Activated B cell treated with CpG ODN at 0.5 μM for 24 hours (primary cell): ENCODE results near the gene STIM1. TPM values are rescaled to one million over a fixed set of nuclear protein-coding genes. Genes with fewer than 3 reads are reported as not detected.
A peak's percentile ranks its signal among the peaks of the same experiment; 100 is the strongest.
"Not testable (repeated sequence)": the region's sequence is repeated elsewhere in the genome, so short reads cannot be mapped to it uniquely, and the experiment has no call there.

Source experiments
- ATAC-seq: fragments of 200-7000 bp; cut with Tn5 transposase; one replicate; pipeline ENCODE4 v1.10.0; 2021; ENCODE audit warnings: low read depth, mild to moderate bottlenecking, moderate library complexity
- CTCF ChIA-PET: fragments of 350-600 bp; sonication (Branson Sonifier 250); formaldehyde crosslinking; loops from one replicate; lab custom pipeline; 2021; ENCODE audit warnings: antibody characterized with exemption; lab: Charles Lee
- POLR2A ChIA-PET: fragments of 350-600 bp; sonication (Branson Sonifier 250); formaldehyde crosslinking; loops from one replicate; lab custom pipeline; 2021; ENCODE audit warnings: antibody characterized with exemption; lab: Charles Lee
- DNase-seq: peaks from one replicate; pipeline ENCODE4 v3.0.0; 2022
- H3K27ac Mint-ChIP-seq: one replicate; pipeline ENCODE4 v1.8.0; 2020; ENCODE audit warnings: mixed read lengths
- H3K27me3 Mint-ChIP-seq: one replicate; pipeline ENCODE4 v1.8.0; 2021; ENCODE audit warnings: mixed read lengths
- H3K36me3 Mint-ChIP-seq: one replicate; pipeline ENCODE4 v1.8.0; 2021; ENCODE audit warnings: low read depth, mixed read lengths
- H3K4me1 Mint-ChIP-seq: one replicate; pipeline ENCODE4 v1.8.0; 2021; ENCODE audit warnings: mixed read lengths
- H3K4me3 Mint-ChIP-seq: one replicate; pipeline ENCODE4 v1.8.0; 2020; ENCODE audit warnings: mild to moderate bottlenecking, mixed read lengths
- H3K9me3 Mint-ChIP-seq: one replicate; pipeline ENCODE4 v1.8.0; 2020; ENCODE audit warnings: mixed read lengths
- CTCF ChIP-seq: fragments of 200-600 bp; IDR thresholded peaks from one replicate; pipeline ENCODE4 v1.8.0; 2022; ENCODE audit warnings: antibody characterized with exemption, mild to moderate bottlenecking
- intact Hi-C: fragments of 100-400 bp; cut with micrococcal nuclease; formaldehyde crosslinking; loops from one replicate; pipeline ENCODE4 v1.15.1; 2024
- total RNA-seq: library from RNA; stranded (reverse); gene quantifications from 2 replicates; pipeline ENCODE4 v1.2.3, GENCODE V29; 2022

Gene STIM1
- total RNA-seq, 1 donor from 2014 or later, result 38.4 TPM

GRCh38 chr11:3859373-3859881, 4.0 kb downstream of the STIM1 start:
- DNase-seq (no peak), ATAC-seq (no peak)
- Mint-ChIP-seq H3K4me3 (peak overlapping the region; percentile 44), H3K27me3 (no peaks in the 10 kb centered on the region), H3K27ac (no peak overlapping the region), H3K36me3 (peaks cover 4% of the 10 kb centered on the region), H3K9me3 (no peaks in the 10 kb centered on the region), H3K4me1 (peaks cover 82% of the 10 kb centered on the region)
- intact Hi-C loops, result loop anchor here (1.0 kb wide), 1 partner anchor 8 kb away; no protein-coding TSS in a partner anchor
- POLR2A ChIA-PET, result interaction anchor here (0.6 to 1.5 kb wide), 4 partner anchors 12 to 206 kb away, joined by 3 to 12 read pairs (median 6); no protein-coding TSS in a partner anchor
- TF ChIP-seq CTCF, result no peak
- CTCF ChIA-PET, result interaction anchor here (0.8 to 1.5 kb wide), 3 partner anchors 10 to 210 kb away, joined by 3 to 4 read pairs (median 3); no protein-coding TSS in a partner anchor

GRCh38 chr11:3860375-3860774, 4.9 kb downstream of the STIM1 start:
- no peak overlapping the region for H3K4me3 Mint-ChIP-seq
- no peak for ATAC-seq
- H3K4me1 Mint-ChIP-seq, result peaks cover 87% of the 10 kb centered on the region
- no peaks in the 10 kb centered on the region for H3K27me3 Mint-ChIP-seq
- H3K36me3 Mint-ChIP-seq, result peaks cover 2% of the 10 kb centered on the region
- DNase-seq, result no peak
- intact Hi-C loops, result no loop called here
- ChIA-PET POLR2A (interaction anchor here (0.6 to 1.5 kb wide), 4 partner anchors 11 to 30 kb away, joined by 3 to 12 read pairs (median 6); no protein-coding TSS in a partner anchor), CTCF (interaction anchor here (0.6 kb wide), 1 partner anchor 11 kb away, joined by 3 read pairs; no protein-coding TSS in a partner anchor)
- H3K9me3 Mint-ChIP-seq, result no peaks in the 10 kb centered on the region
- peak overlapping the region; percentile 51 for H3K27ac Mint-ChIP-seq
- no peak for TF ChIP-seq CTCF

GRCh38 chr11:3860898-3861393, 5.5 kb downstream of the STIM1 start:
- H3K9me3 Mint-ChIP-seq, DNase-seq, H3K36me3 Mint-ChIP-seq, H3K27me3 Mint-ChIP-seq, intact Hi-C loops: not testable (repeated sequence)
- ChIA-PET POLR2A (interaction anchor here (0.6 to 1.3 kb wide), 3 partner anchors 17 to 30 kb away, joined by 3 to 8 read pairs (median 3); partner anchors contain the start of gene RHOG), CTCF (interaction anchor here (0.6 kb wide), 1 partner anchor 10 kb away, joined by 3 read pairs; no protein-coding TSS in a partner anchor)
- Mint-ChIP-seq H3K4me3 (peak overlapping the region; percentile 28), H3K4me1 (peaks cover 93% of the 10 kb centered on the region), H3K27ac (peak overlapping the region; percentile 51)
- ATAC-seq, result peak; percentile 38

- DNase-seq, result no peak
- TF ChIP-seq CTCF, result no peak
- no peaks in the 10 kb centered on the region for H3K27me3 Mint-ChIP-seq
- H3K4me3 Mint-ChIP-seq, result no peak overlapping the region
- CTCF ChIA-PET, result no interaction called here
- H3K4me1 Mint-ChIP-seq, result peaks cover 94% of the 10 kb centered on the region
- no peaks in the 10 kb centered on the region for H3K9me3 Mint-ChIP-seq
- intact Hi-C loops, result no loop called here
- no peak for ATAC-seq
- H3K27ac Mint-ChIP-seq, result peak overlapping the region; percentile 41
- POLR2A ChIA-PET, result interaction anchor here (1.3 kb wide), 1 partner anchor 20 kb away, joined by 8 read pairs; the partner anchor contains the start of gene RHOG
- no peaks in the 10 kb centered on the region for H3K36me3 Mint-ChIP-seq
Measured at GRCh38 chr11:3861683-3862082, 6.2 kb downstream of the STIM1 start.

- Mint-ChIP-seq H3K4me3 (peak overlapping the region; percentile 55), H3K27me3 (no peaks in the 10 kb centered on the region), H3K27ac (peak overlapping the region; percentile 72), H3K36me3 (no peaks in the 10 kb centered on the region), H3K4me1 (peaks cover 91% of the 10 kb centered on the region), H3K9me3 (no peaks in the 10 kb centered on the region)
- DNase-seq (no peak), ATAC-seq (peak; percentile 51)
- CTCF ChIA-PET, result interaction anchor here (1.3 to 2.6 kb wide), 3 partner anchors 10 to 25 kb away, joined by 3 to 13 read pairs (median 7); partner anchors contain the start of gene STIM1
- intact Hi-C loops, result loop anchor here (1.0 to 2.0 kb wide), 2 partner anchors 9 to 15 kb away; no protein-coding TSS in a partner anchor
- POLR2A ChIA-PET, result interaction anchor here (0.9 to 8.1 kb wide), 6 partner anchors 8 to 27 kb away, joined by 3 to 81 read pairs (median 4); partner anchors contain the start of gene STIM1
- TF ChIP-seq CTCF, result no peak
Measured at GRCh38 chr11:3865388-3866193, 10.1 kb downstream of the STIM1 start.
